Measurements from ENCODE around the gene LMAN2. TPM values are rescaled to one million over a fixed set of nuclear protein-coding genes. Genes with fewer than 3 reads are reported as not detected.

The LMAN2 gene
- total RNA-seq, 2 donors from 2014 or later = 119 to 128 TPM

DNA sequence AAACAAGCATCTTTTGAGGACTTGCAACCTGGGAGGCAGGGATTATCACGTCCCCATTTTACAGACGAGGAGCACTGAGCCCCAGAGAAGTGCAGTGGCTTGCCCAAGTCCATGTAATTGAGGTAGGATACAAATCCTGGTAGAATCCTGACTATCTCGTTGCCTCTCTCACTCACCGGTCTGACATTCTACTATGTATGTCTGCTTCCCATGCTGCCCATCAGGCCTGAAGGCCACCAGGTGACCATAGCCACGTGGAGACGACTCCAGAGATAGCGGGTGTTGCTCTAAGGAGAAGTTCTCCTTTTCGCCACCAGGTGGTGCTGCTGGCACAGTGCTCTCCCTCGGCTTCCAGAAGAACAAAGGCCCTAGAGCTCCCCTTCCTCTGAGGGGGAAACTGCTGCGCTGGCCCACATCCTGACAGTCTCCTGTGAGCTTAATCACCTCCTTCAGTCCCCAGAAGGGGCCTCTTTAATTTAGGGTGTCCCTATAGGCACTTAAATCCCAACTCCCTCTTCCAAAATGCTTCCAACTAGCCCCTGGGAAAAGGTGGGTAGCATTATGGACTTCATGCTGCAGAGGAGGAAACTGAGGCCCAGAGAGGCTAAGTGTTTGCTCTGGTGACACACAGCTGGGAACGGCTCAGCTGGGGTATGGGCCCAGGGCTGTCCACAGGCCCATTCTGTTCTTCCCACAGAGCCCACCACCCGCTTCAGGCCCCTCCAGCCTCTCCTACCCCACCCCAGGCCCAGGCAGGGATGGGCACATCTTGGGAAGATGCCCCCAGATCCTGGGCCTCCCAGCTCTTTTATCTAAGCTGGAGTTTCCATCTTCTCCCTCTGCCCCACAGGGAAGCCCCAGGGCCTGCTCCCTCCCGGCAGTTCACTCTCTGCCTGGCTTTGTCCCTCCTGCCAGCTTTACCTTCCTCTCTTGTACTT is 39.2 kb upstream of the LMAN2 start:
- 41 to 46% methylated on average over 11 to 13 of the region's 13 CpGs for WGBS, 2 experiments (ENCODE audit: insufficient coverage in 1 of 2, insufficient read length in 1 of 2)
- H3K36me3 Mint-ChIP-seq (ENCODE audit: low read depth) = no peaks in the 10 kb centered on the region
- no peak overlapping the region for H3K27ac Mint-ChIP-seq
- H3K4me3 Mint-ChIP-seq = no peak overlapping the region
- Histone ChIP-seq H3K36me3 (ENCODE audit: control insufficient read depth, insufficient read depth, low read length) (no peaks in the 10 kb centered on the region), H3K9ac (ENCODE audit: extremely low read depth, low read length, poor library complexity, severe bottlenecking) (no peak overlapping the region), H3K9me3 (ENCODE audit: control insufficient read depth, low read length) (no peaks in the 10 kb centered on the region), H3K27ac (ENCODE audit: low read depth, low read length) (no peak overlapping the region), H3K4me3 (ENCODE audit: low read length) (no peak overlapping the region), H3K27me3 (ENCODE audit: control insufficient read depth, insufficient read depth, low read length, poor library complexity, severe bottlenecking) (peaks cover 17% of the 10 kb centered on the region), H3K4me1 (ENCODE audit: control insufficient read depth, insufficient read depth, low read length) (no peaks in the 10 kb centered on the region)
- H3K9me3 Mint-ChIP-seq = no peaks in the 10 kb centered on the region
- TF ChIP-seq, protein P1, sequence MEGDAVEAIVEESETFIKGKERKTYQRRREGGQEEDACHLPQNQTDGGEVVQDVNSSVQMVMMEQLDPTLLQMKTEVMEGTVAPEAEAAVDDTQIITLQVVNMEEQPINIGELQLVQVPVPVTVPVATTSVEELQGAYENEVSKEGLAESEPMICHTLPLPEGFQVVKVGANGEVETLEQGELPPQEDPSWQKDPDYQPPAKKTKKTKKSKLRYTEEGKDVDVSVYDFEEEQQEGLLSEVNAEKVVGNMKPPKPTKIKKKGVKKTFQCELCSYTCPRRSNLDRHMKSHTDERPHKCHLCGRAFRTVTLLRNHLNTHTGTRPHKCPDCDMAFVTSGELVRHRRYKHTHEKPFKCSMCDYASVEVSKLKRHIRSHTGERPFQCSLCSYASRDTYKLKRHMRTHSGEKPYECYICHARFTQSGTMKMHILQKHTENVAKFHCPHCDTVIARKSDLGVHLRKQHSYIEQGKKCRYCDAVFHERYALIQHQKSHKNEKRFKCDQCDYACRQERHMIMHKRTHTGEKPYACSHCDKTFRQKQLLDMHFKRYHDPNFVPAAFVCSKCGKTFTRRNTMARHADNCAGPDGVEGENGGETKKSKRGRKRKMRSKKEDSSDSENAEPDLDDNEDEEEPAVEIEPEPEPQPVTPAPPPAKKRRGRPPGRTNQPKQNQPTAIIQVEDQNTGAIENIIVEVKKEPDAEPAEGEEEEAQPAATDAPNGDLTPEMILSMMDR (conservative IDR thresholded peaks at IDR 0.05) = peak; percentile 99
- peak; percentile 96 for DNase-seq
- H3K27me3 Mint-ChIP-seq (ENCODE audit: insufficient read depth) = peaks cover 44% of the 10 kb centered on the region
- peaks cover 8% of the 10 kb centered on the region for H3K4me1 Mint-ChIP-seq

DNA sequence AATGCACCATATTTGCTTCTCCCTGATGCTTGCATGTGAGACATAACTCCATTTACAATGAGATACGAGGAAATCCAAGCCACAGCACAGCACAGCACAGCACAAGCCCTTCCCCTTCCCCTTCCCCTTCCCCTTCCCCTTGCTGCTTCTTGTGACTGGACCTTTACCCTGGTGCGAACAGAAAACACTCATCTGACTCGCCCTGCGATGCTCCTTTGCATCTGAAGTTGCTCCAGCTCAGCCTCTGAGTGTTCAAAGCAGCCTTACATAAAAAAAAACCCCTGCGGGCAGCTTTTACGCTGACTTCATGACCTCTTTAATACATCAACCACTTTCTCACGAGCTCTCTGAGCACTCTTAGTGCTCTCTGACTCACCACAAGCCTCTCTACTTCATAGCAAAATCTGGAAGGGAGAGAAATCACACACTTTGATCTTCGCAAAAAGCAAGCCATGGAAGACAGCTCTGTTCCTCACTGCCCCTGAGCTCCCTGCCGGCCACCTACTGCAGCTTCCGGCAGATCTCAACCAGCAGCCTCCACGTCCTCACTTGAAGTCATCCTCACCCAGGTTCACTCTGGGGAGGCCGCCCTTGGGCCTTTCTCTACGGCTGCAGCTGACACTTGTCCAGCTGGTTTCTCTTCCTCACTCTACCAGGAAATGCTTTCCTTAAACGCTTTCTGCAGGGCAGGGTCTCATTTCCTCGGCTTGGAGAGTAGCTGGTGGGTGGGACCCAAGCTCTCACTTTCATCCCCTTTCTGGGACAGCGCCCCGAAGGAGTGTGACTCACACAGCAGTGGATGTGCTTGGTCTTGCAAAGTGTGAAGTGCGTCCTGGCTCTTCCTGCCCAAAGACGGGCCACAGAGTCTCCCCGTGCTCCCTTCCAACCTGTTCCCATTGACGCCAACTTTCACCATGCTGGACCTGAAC is 38.0 kb upstream of the LMAN2 start:
- Histone ChIP-seq H3K9ac (ENCODE audit: extremely low read depth, low read length, poor library complexity, severe bottlenecking) (no peak overlapping the region), H3K27ac (ENCODE audit: low read depth, low read length) (no peak overlapping the region), H3K4me1 (ENCODE audit: control insufficient read depth, insufficient read depth, low read length) (no peaks in the 10 kb centered on the region), H3K4me3 (ENCODE audit: low read length) (no peak overlapping the region), H3K27me3 (ENCODE audit: control insufficient read depth, insufficient read depth, low read length, poor library complexity, severe bottlenecking) (peaks cover 17% of the 10 kb centered on the region), H3K9me3 (ENCODE audit: control insufficient read depth, low read length) (no peaks in the 10 kb centered on the region), H3K36me3 (ENCODE audit: control insufficient read depth, insufficient read depth, low read length) (no peaks in the 10 kb centered on the region)
- TF ChIP-seq, protein P1 (conservative IDR thresholded peaks at IDR 0.05) = no peak
- Mint-ChIP-seq H3K27me3 (ENCODE audit: insufficient read depth) (peaks cover 48% of the 10 kb centered on the region), H3K27ac (no peak overlapping the region), H3K36me3 (ENCODE audit: low read depth) (no peaks in the 10 kb centered on the region), H3K4me3 (no peak overlapping the region), H3K9me3 (no peaks in the 10 kb centered on the region), H3K4me1 (peaks cover 8% of the 10 kb centered on the region)
- no peak for DNase-seq
- 67 to 73% methylated on average over 18 to 21 of the region's 21 CpGs for WGBS, 2 experiments (ENCODE audit: insufficient coverage in 1 of 2, insufficient read length in 1 of 2)

DNA sequence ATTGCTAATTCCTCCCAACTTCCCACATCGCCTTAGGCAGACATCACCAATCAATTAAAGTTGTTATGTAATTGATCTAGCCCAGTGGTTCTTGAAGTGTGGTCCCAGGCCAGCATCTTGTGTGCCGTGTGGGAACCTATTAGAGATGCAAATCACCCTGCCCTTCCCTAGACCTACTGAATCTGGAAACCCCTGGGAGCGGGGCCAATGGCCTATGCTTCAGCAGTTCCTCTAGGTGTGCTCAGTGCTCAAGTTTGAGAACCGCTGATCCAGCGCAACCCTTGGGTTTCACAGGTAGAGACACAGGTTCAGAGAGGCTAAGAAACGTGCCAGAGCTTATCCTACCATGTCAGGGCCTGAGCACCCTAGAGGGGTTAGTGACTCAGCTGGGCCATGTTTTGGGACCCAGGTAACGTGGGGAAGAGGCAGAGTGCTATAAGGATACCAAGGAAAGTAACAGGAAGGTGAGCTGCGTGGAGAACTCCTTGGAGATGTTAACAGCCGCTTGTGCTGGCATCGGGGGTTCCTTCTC is 37.1 kb upstream of the LMAN2 start:
- no peak overlapping the region for H3K27ac ChIP-seq (ENCODE audit: low read depth, low read length)
- peaks cover 17% of the 10 kb centered on the region for H3K27me3 ChIP-seq (ENCODE audit: control insufficient read depth, insufficient read depth, low read length, poor library complexity, severe bottlenecking)
- no peaks in the 10 kb centered on the region for H3K9me3 ChIP-seq (ENCODE audit: control insufficient read depth, low read length)
- no peaks in the 10 kb centered on the region for H3K36me3 ChIP-seq (ENCODE audit: control insufficient read depth, insufficient read depth, low read length)
- Mint-ChIP-seq H3K27me3 (ENCODE audit: insufficient read depth) (peaks cover 51% of the 10 kb centered on the region), H3K27ac (no peak overlapping the region), H3K36me3 (ENCODE audit: low read depth) (no peaks in the 10 kb centered on the region), H3K9me3 (no peaks in the 10 kb centered on the region), H3K4me3 (no peak overlapping the region), H3K4me1 (peaks cover 4% of the 10 kb centered on the region)
- H3K4me1 ChIP-seq (ENCODE audit: control insufficient read depth, insufficient read depth, low read length) = no peaks in the 10 kb centered on the region
- WGBS, 2 experiments (ENCODE audit: insufficient coverage in 1 of 2, insufficient read length in 1 of 2) = 89 to 98% methylated on average over 8 to 10 of the region's 10 CpGs
- no peak overlapping the region for H3K4me3 ChIP-seq (ENCODE audit: low read length)
- TF ChIP-seq, protein P1 (conservative IDR thresholded peaks at IDR 0.05) = no peak
- H3K9ac ChIP-seq (ENCODE audit: extremely low read depth, low read length, poor library complexity, severe bottlenecking) = no peak overlapping the region
- DNase-seq = no peak

Data from endodermal cell (in vitro differentiated cells).